Keratinocyte (primary cell): Measurements from ENCODE around the gene OBSL1. TPM values are rescaled to one million over a fixed set of nuclear protein-coding genes. Genes with fewer than 3 reads are reported as not detected.

ENCODE experiments used
- DNase-seq: peaks from one replicate; pipeline ENCODE4 v3.0.0-alpha.2; 2011; ENCODE audit warnings: low read depth, missing footprints, low spot score
- FAIRE-seq: peaks from 2 replicates; lab custom pipeline; 2011; peaks lifted over from hg19 to GRCh38; lab: Jason Lieb, UNC
- H2AFZ ChIP-seq: 2 replicates; pipeline ENCODE4 v1.6.0; 2012; ENCODE audit warnings: low read length, control low read depth, inconsistent platforms; ENCODE audit not compliant: control insufficient read depth
- H3K27ac ChIP-seq: 2 replicates; pipeline ENCODE4 v1.5.1; 2011; ENCODE audit warnings: low read length; ENCODE audit not compliant: control insufficient read depth, insufficient read depth
- H3K27me3 ChIP-seq: 3 replicates; pipeline ENCODE4 v1.6.0; 2011; ENCODE audit warnings: low read length; ENCODE audit not compliant: control insufficient read depth, insufficient read depth; ENCODE audit errors: extremely low read depth
- H3K36me3 ChIP-seq, 2 experiments: 2 replicates in 1 of 2; 3 replicates in 1 of 2; pipeline ENCODE4 v1.5.1; 2011; ENCODE audit warnings: low read length in 2 of 2, mild to moderate bottlenecking in 1 of 2; ENCODE audit not compliant: control insufficient read depth in 2 of 2, insufficient read depth in 2 of 2; ENCODE audit errors: extremely low read depth in 1 of 2
- H3K4me1 ChIP-seq: 3 replicates; pipeline ENCODE4 v1.5.1; 2011; ENCODE audit warnings: low read length; ENCODE audit not compliant: control insufficient read depth, insufficient read depth; ENCODE audit errors: extremely low read depth
- H3K4me2 ChIP-seq: 3 replicates; pipeline ENCODE4 v1.6.0; 2011; ENCODE audit warnings: low read depth, low read length; ENCODE audit not compliant: control insufficient read depth, insufficient read depth; ENCODE audit errors: extremely low read depth
- H3K4me3 ChIP-seq, 3 experiments: fragments of 200-600 bp in 1 of 3; sonication (generic) in 1 of 3; 2 replicates in 2 of 3; 3 replicates in 1 of 3; pipeline ENCODE4 v1.5.1; 2011 to 2016; ENCODE audit warnings: low read length in 3 of 3, mild to moderate bottlenecking in 3 of 3, control low read depth in 2 of 3, inconsistent platforms in 1 of 3, low read depth in 1 of 3, mixed read lengths in 1 of 3, mixed run types in 1 of 3, moderate library complexity in 1 of 3; ENCODE audit not compliant: control insufficient read depth in 2 of 3, insufficient read depth in 2 of 3; ENCODE audit errors: extremely low read depth in 1 of 3
- H3K79me2 ChIP-seq: 2 replicates; pipeline ENCODE4 v1.6.0; 2012; ENCODE audit warnings: low read length; ENCODE audit not compliant: control insufficient read depth, insufficient read depth
- H3K9ac ChIP-seq: 3 replicates; pipeline ENCODE4 v1.6.0; 2011; ENCODE audit warnings: low read length; ENCODE audit not compliant: control insufficient read depth, insufficient read depth; ENCODE audit errors: extremely low read depth
- H3K9me1 ChIP-seq: 3 replicates; pipeline ENCODE4 v1.6.0; 2011; ENCODE audit warnings: low read length; ENCODE audit not compliant: control insufficient read depth, insufficient read depth; ENCODE audit errors: extremely low read depth
- H3K9me3 ChIP-seq: 2 replicates; pipeline ENCODE4 v1.5.1; 2012; ENCODE audit warnings: low read depth, low read length; ENCODE audit not compliant: control insufficient read depth
- H4K20me1 ChIP-seq: 3 replicates; pipeline ENCODE4 v1.6.0; 2011; ENCODE audit warnings: low read length; ENCODE audit not compliant: control insufficient read depth, insufficient read depth; ENCODE audit errors: extremely low read depth
- CTCF ChIP-seq, 3 experiments: IDR thresholded peaks in 1 of 3; conservative IDR thresholded peaks in 1 of 3; optimal IDR thresholded peaks in 1 of 3; 2 replicates in 2 of 3; 3 replicates in 1 of 3; pipeline versions ENCODE3 to v1.5.1; 2011; ENCODE audit warnings: low read length in 3 of 3, mild to moderate bottlenecking in 3 of 3, moderate library complexity in 2 of 3, control low read depth in 1 of 3, inconsistent platforms in 1 of 3; ENCODE audit not compliant: insufficient read depth in 2 of 3; ENCODE audit errors: extremely low read depth in 1 of 3
- EZH2 ChIP-seq: IDR thresholded peaks from one replicate; pipeline ENCODE4 v1.6.1; 2012; ENCODE audit warnings: inconsistent platforms, mild to moderate bottlenecking, low read length, moderate library complexity
- dilution Hi-C: fragments of 300-500 bp; cut with MboI; formaldehyde crosslinking; loops from one replicate; pipeline ENCODE4 v1.7.0; 2020; ENCODE audit warnings: low sequenced_read_pairs; ENCODE audit not compliant: extremely low pct_ligation_motif_present
- polyA plus RNA-seq, 5 experiments: library from polyadenylated mRNA; depleted of rRNA in 3 of 5; stranded (reverse) in 3 of 5; stranded (forward) in 1 of 5; unstranded in 1 of 5; fragments of >200 nt; gene quantifications; 1 replicate in 1 of 5; 2 replicates in 3 of 5; 3 replicates in 1 of 5; pipeline versions ENCODE4 v1.2.1 to v1.2.3, GENCODE V29; 2011 to 2012; ENCODE audit warnings: missing spikeins in 2 of 5, low read depth in 1 of 5, low replicate concordance in 1 of 5

Gene OBSL1
- polyA plus RNA-seq, 1 donor (not counting 4 experiments of a cell fraction or from before 2014, with no cell fraction given) = 9.3 TPM

- no peak overlapping the region for H3K4me2 ChIP-seq
- peaks cover 20% of the 10 kb centered on the region for H3K4me1 ChIP-seq
- no peak overlapping the region for H3K27ac ChIP-seq
- DNase-seq (no peak), FAIRE-seq (no peak)
- no peaks in the 10 kb centered on the region for H3K27me3 ChIP-seq
- H3K4me3 ChIP-seq = no peak overlapping the region
- peaks cover 33% of the 10 kb centered on the region for H3K79me2 ChIP-seq
- H3K9me3 ChIP-seq = no peaks in the 10 kb centered on the region
- H3K9me1 ChIP-seq = no peaks in the 10 kb centered on the region
- H4K20me1 ChIP-seq = peaks cover 10% of the 10 kb centered on the region
- dilution Hi-C loops = no loop called here
- H3K36me3 ChIP-seq = peaks cover 20 to 23% of the 10 kb centered on the region in 2 experiments
- H2AFZ ChIP-seq = no peak overlapping the region
- no peak overlapping the region for H3K9ac ChIP-seq
- TF ChIP-seq CTCF (optimal IDR thresholded peaks at IDR 0.05 in 1 of 3, IDR thresholded peaks at IDR 0.05 in 1 of 3, conservative IDR thresholded peaks at IDR 0.05 in 1 of 3; ENCODE audit: extremely low read depth in 1 of 3, insufficient read depth in 2 of 3, low read length in 3 of 3) (no peak), EZH2 (no peak)
Observed at GRCh38 chr2:219539926-219540678, 31.2 kb downstream of the OBSL1 start.

- peaks cover 33% of the 10 kb centered on the region for H3K79me2 ChIP-seq
- DNase-seq (no peak), FAIRE-seq (no peak)
- no peak overlapping the region for H2AFZ ChIP-seq
- TF ChIP-seq EZH2 (no peak), CTCF (optimal IDR thresholded peaks at IDR 0.05 in 1 of 3, IDR thresholded peaks at IDR 0.05 in 1 of 3, conservative IDR thresholded peaks at IDR 0.05 in 1 of 3; ENCODE audit: extremely low read depth in 1 of 3, insufficient read depth in 2 of 3, low read length in 3 of 3) (no peak)
- no peaks in the 10 kb centered on the region for H3K9me3 ChIP-seq
- peaks cover 20% of the 10 kb centered on the region for H3K4me1 ChIP-seq
- H3K27ac ChIP-seq = no peak overlapping the region
- H3K9ac ChIP-seq = no peak overlapping the region
- H3K4me2 ChIP-seq = no peak overlapping the region
- no peaks in the 10 kb centered on the region for H3K9me1 ChIP-seq
- peaks cover 20 to 23% of the 10 kb centered on the region in 2 experiments for H3K36me3 ChIP-seq
- no peak overlapping the region for H3K4me3 ChIP-seq
- peaks cover 10% of the 10 kb centered on the region for H4K20me1 ChIP-seq
- dilution Hi-C loops = no loop called here
- H3K27me3 ChIP-seq = no peaks in the 10 kb centered on the region
Observed at GRCh38 chr2:219538956-219539788, 32.2 kb downstream of the OBSL1 start.
